ENCODE results near the gene ABCA8.
"Not testable (repeated sequence)": the region's sequence is repeated elsewhere in the genome, so short reads cannot be mapped to it uniquely, and the experiment has no call there.

The ABCA8 gene

GRCh38 chr17:68955181-68955841, at the start of gene ABCA8:
Gene ABCA8 (minus strand): TSS chr17:68955392. CDS start chr17:68942034, 13,358 bp downstream.
- no peak for DNase-seq (ENCODE audit: extremely low read depth in 1 of 2, low read depth in 1 of 2)

- DNase-seq (ENCODE audit: extremely low read depth in 1 of 2, low read depth in 1 of 2), result not testable (repeated sequence)
Measured at GRCh38 chr17:69004759-69005158, 49.6 kb upstream of the ABCA8 start.

GRCh38 chr17:68999743-69000142, 44.6 kb upstream of the ABCA8 start:
- not testable (repeated sequence) for DNase-seq (ENCODE audit: extremely low read depth in 1 of 2, low read depth in 1 of 2)

GRCh38 chr17:68993112-68993511, 37.9 kb upstream of the ABCA8 start:
- no peak for DNase-seq (ENCODE audit: extremely low read depth in 1 of 2, low read depth in 1 of 2)

GRCh38 chr17:68987966-68988365, 32.8 kb upstream of the ABCA8 start:
- no peak for DNase-seq (ENCODE audit: extremely low read depth in 1 of 2, low read depth in 1 of 2)

GRCh38 chr17:68981288-68981687, 26.1 kb upstream of the ABCA8 start:
- no peak for DNase-seq (ENCODE audit: extremely low read depth in 1 of 2, low read depth in 1 of 2)

GRCh38 chr17:68973098-68973846, 18.1 kb upstream of the ABCA8 start:
- no peak for DNase-seq (ENCODE audit: extremely low read depth in 1 of 2, low read depth in 1 of 2)

GRCh38 chr17:68972119-68972704, 17.0 kb upstream of the ABCA8 start:
- DNase-seq (ENCODE audit: extremely low read depth in 1 of 2, low read depth in 1 of 2), result no peak

- no peak for DNase-seq (ENCODE audit: extremely low read depth in 1 of 2, low read depth in 1 of 2)
Measured at GRCh38 chr17:68969101-68969500, 13.9 kb upstream of the ABCA8 start.

- DNase-seq (ENCODE audit: extremely low read depth in 1 of 2, low read depth in 1 of 2), result no peak
Measured at GRCh38 chr17:68963958-68964357, 8.8 kb upstream of the ABCA8 start.

GRCh38 chr17:68961214-68961882, 6.2 kb upstream of the ABCA8 start:
- DNase-seq (ENCODE audit: extremely low read depth in 1 of 2, low read depth in 1 of 2), result no peak

GRCh38 chr17:68959117-68959516, 3.9 kb upstream of the ABCA8 start:
- DNase-seq (ENCODE audit: extremely low read depth in 1 of 2, low read depth in 1 of 2), result not testable (repeated sequence)

- DNase-seq (ENCODE audit: extremely low read depth in 1 of 2, low read depth in 1 of 2), result no peak
Measured at GRCh38 chr17:68957944-68958343, 2.8 kb upstream of the ABCA8 start.

GRCh38 chr17:68954146-68954896, 871 bp downstream of the ABCA8 start:
- DNase-seq (ENCODE audit: extremely low read depth in 1 of 2, low read depth in 1 of 2), result no peak

GRCh38 chr17:68953340-68953997, 1.7 kb downstream of the ABCA8 start:
- DNase-seq (ENCODE audit: extremely low read depth in 1 of 2, low read depth in 1 of 2), result no peak

- no peak for DNase-seq (ENCODE audit: extremely low read depth in 1 of 2, low read depth in 1 of 2)
Measured at GRCh38 chr17:68950725-68951124, 4.5 kb downstream of the ABCA8 start.

GRCh38 chr17:68947868-68948267, 7.3 kb downstream of the ABCA8 start:
- not testable (repeated sequence) for DNase-seq (ENCODE audit: extremely low read depth in 1 of 2, low read depth in 1 of 2)

GRCh38 chr17:68944435-68945035, 10.7 kb downstream of the ABCA8 start:
- no peak for DNase-seq (ENCODE audit: extremely low read depth in 1 of 2, low read depth in 1 of 2)

GRCh38 chr17:68943812-68944182, 11.4 kb downstream of the ABCA8 start:
- DNase-seq (ENCODE audit: extremely low read depth in 1 of 2, low read depth in 1 of 2), result not testable (repeated sequence)

Measured in activated CD8-positive, alpha-beta memory T cell treated with anti-CD3 and anti-CD28 coated beads for 1 hour (primary cell).